GM23338 (cell line): ENCODE measurements around the gene GAREM1. TPM values are rescaled to one million over a fixed set of nuclear protein-coding genes. Genes with fewer than 3 reads are reported as not detected.

Experiments used
- ATAC-seq: fragments of 200-7000 bp; cut with Tn5 transposase; 3 replicates; pipeline ENCODE4 v1.9.1; 2020
- DNase-seq: peaks from one replicate; pipeline ENCODE4 v3.0.0-alpha.2; 2015; ENCODE audit warnings: low spot score
- H2AFZ ChIP-seq: fragments of 200-600 bp; sonication (generic); 2 replicates; pipeline ENCODE4 v1.8.0; 2016; ENCODE audit warnings: antibody characterized with exemption, mild to moderate bottlenecking, moderate library complexity
- H3F3A ChIP-seq: fragments of 200-600 bp; sonication (generic); replicated peaks from 2 replicates; pipeline ENCODE4 v1.8.0; 2017; ENCODE audit warnings: antibody characterized with exemption, mixed run types, low read depth
- H3K27ac ChIP-seq: fragments of 200-600 bp; sonication (generic); 2 replicates; pipeline ENCODE4 v1.6.1; 2016; ENCODE audit warnings: low read depth
- H3K27me3 ChIP-seq: fragments of 200-600 bp; sonication (generic); 2 replicates; pipeline ENCODE4 v1.8.0; 2016; ENCODE audit warnings: mild to moderate bottlenecking, mixed run types, moderate library complexity; ENCODE audit not compliant: insufficient read depth
- H3K36me3 ChIP-seq: fragments of 200-600 bp; sonication (generic); 2 replicates; pipeline ENCODE4 v1.8.0; 2016; ENCODE audit warnings: mild to moderate bottlenecking; ENCODE audit not compliant: insufficient read depth
- H3K4me1 ChIP-seq: fragments of 200-600 bp; sonication (generic); 2 replicates; pipeline ENCODE4 v1.8.0; 2016; ENCODE audit warnings: mild to moderate bottlenecking, moderate library complexity; ENCODE audit not compliant: insufficient read depth
- H3K4me2 ChIP-seq: fragments of 200-600 bp; sonication (generic); 2 replicates; pipeline ENCODE4 v1.7.1; 2017; ENCODE audit warnings: mixed run types
- H3K4me3 ChIP-seq: fragments of 200-600 bp; sonication (generic); 2 replicates; pipeline ENCODE4 v1.6.1; 2016; ENCODE audit warnings: mixed run types
- H3K79me2 ChIP-seq: fragments of 200-600 bp; sonication (generic); replicated peaks from 2 replicates; pipeline ENCODE4 v1.8.0; 2017; ENCODE audit warnings: mild to moderate bottlenecking; ENCODE audit not compliant: insufficient read depth
- H3K9me2 ChIP-seq: fragments of 200-600 bp; sonication (generic); 2 replicates; pipeline ENCODE4 v1.8.0; 2017; ENCODE audit not compliant: insufficient read depth
- H4K20me1 ChIP-seq: fragments of 200-600 bp; sonication (generic); replicated peaks from 2 replicates; pipeline ENCODE4 v1.8.0; 2017; ENCODE audit warnings: mild to moderate bottlenecking; ENCODE audit not compliant: insufficient read depth
- H3K27ac Mint-ChIP-seq: 2 replicates; pipeline ENCODE4 v1.8.0; 2020; ENCODE audit warnings: inconsistent platforms, mild to moderate bottlenecking, moderate library complexity, mixed read lengths
- H3K27me3 Mint-ChIP-seq: 3 replicates; pipeline ENCODE4 v1.8.0; 2022; ENCODE audit warnings: low read depth, mild to moderate bottlenecking, moderate library complexity, mixed read lengths, inconsistent platforms; ENCODE audit not compliant: insufficient read depth, poor library complexity
- H3K36me3 Mint-ChIP-seq: 3 replicates; pipeline ENCODE4 v1.8.0; 2021; ENCODE audit warnings: low read depth, mild to moderate bottlenecking, inconsistent platforms, moderate library complexity, mixed read lengths
- H3K4me1 Mint-ChIP-seq: 3 replicates; pipeline ENCODE4 v1.8.0; 2020; ENCODE audit warnings: mild to moderate bottlenecking, inconsistent platforms, mixed read lengths
- H3K4me3 Mint-ChIP-seq: 3 replicates; pipeline ENCODE4 v1.8.0; 2021; ENCODE audit warnings: moderate library complexity, mild to moderate bottlenecking, inconsistent platforms, mixed read lengths
- H3K9me3 Mint-ChIP-seq: 3 replicates; pipeline ENCODE4 v1.8.0; 2020; ENCODE audit warnings: moderate library complexity, mild to moderate bottlenecking, inconsistent platforms, mixed read lengths
- CREB1 ChIP-seq: fragments of 250-450 bp; sonication (Bioruptor Pico); IDR thresholded peaks from 2 replicates; pipeline ENCODE4 v1.5.0; 2020; ENCODE audit warnings: low read depth, mild to moderate bottlenecking, moderate library complexity
- EZH2 ChIP-seq: fragments of 200-600 bp; sonication (generic); IDR thresholded peaks from one replicate; pipeline ENCODE4 v1.8.0; 2017; ENCODE audit warnings: antibody characterized with exemption, mild to moderate bottlenecking, low read depth; ENCODE audit not compliant: unreplicated experiment
- JUNB ChIP-seq: IDR thresholded peaks from one replicate; pipeline ENCODE4 v1.6.1; 2016; ENCODE audit warnings: antibody characterized with exemption; ENCODE audit not compliant: unreplicated experiment
- NANOG ChIP-seq: IDR thresholded peaks from 2 replicates; pipeline ENCODE4 v1.6.1; 2016; ENCODE audit warnings: antibody characterized with exemption, borderline replicate concordance
- POLR2AphosphoS5 ChIP-seq: IDR thresholded peaks from 2 replicates; pipeline ENCODE4 v1.6.1; 2016; ENCODE audit warnings: antibody characterized with exemption, low read depth
- ZNF331 ChIP-seq: fragments of 250-450 bp; sonication (Bioruptor Pico); IDR thresholded peaks from 2 replicates; pipeline ENCODE4 v1.5.0; 2020; ENCODE audit warnings: low read depth, mild to moderate bottlenecking, moderate library complexity
- polyA plus RNA-seq: library from polyadenylated mRNA; unstranded; fragments of >200 nt; fragmentation: Nextera tagmentation; extraction: Ambion mirVana; gene quantifications from 2 replicates; pipeline ENCODE4 v1.2.1, GENCODE V29; 2016
- total RNA-seq: library from RNA; depleted of rRNA; stranded (reverse); fragments of >200 nt; shearing (Covaris generic); gene quantifications from 2 replicates; pipeline ENCODE4 v1.2.3, GENCODE V29; 2014
- TF ChIP-seq, protein P1 (sequence below), 2 experiments: fragments of 200-600 bp in 1 of 2; sonication (generic) in 1 of 2; conservative IDR thresholded peaks; 2 replicates each; pipeline versions ENCODE4 v1.5.1 to v1.6.1; 2016 to 2017; ENCODE audit warnings: antibody characterized with exemption in 2 of 2, low read depth in 2 of 2, mild to moderate bottlenecking in 2 of 2, moderate library complexity in 1 of 2

The GAREM1 gene
- total and polyA plus RNA-seq, 2 experiments from 2014 or later = 2.7 to 6.0 TPM

DNA sequence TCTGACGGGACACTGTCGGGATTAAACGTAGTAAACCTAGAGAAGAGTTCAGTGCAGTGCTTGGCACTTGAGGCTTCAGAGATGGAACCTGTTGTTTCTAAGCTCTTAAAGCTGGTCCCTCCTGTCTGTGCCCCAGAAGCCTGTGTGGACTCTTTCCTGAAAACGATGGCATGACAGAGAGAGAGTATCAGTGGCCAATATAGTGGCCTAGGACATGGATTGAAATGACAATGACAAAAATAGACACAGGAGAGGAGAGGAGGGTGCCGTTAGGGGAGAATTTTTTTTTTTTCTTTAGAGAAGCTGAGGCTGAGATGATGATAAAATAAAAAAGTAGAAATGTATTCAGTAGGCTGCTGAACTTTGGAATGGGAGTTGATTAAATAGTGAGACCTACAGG, 138.0 kb downstream of the GAREM1 start:
- no peaks in the 10 kb centered on the region for H4K20me1 ChIP-seq
- Mint-ChIP-seq H3K27me3 (no peaks in the 10 kb centered on the region), H3K4me1 (peaks cover 6% of the 10 kb centered on the region; the same call in 2 of the 3 replicates), H3K27ac (no peak overlapping the region), H3K9me3 (no peaks in the 10 kb centered on the region), H3K36me3 (no peaks in the 10 kb centered on the region), H3K4me3 (no peak overlapping the region)
- no peaks in the 10 kb centered on the region for H3K36me3 ChIP-seq
- DNase-seq (no peak), ATAC-seq (no peak)
- no peak overlapping the region for H3K4me2 ChIP-seq
- H3K27me3 ChIP-seq = no peaks in the 10 kb centered on the region
- no peak overlapping the region for H2AFZ ChIP-seq
- H3K4me1 ChIP-seq = peaks cover 10% of the 10 kb centered on the region; the same call in 1 of the 2 replicates
- TF ChIP-seq EZH2 = no peak
- TF ChIP-seq JUNB = no peak
- H3K79me2 ChIP-seq = no peaks in the 10 kb centered on the region
- H3K9me2 ChIP-seq = no peaks in the 10 kb centered on the region
- no peak overlapping the region for H3K27ac ChIP-seq
- no peaks in the 10 kb centered on the region for H3F3A ChIP-seq
- H3K4me3 ChIP-seq = no peak overlapping the region

DNA sequence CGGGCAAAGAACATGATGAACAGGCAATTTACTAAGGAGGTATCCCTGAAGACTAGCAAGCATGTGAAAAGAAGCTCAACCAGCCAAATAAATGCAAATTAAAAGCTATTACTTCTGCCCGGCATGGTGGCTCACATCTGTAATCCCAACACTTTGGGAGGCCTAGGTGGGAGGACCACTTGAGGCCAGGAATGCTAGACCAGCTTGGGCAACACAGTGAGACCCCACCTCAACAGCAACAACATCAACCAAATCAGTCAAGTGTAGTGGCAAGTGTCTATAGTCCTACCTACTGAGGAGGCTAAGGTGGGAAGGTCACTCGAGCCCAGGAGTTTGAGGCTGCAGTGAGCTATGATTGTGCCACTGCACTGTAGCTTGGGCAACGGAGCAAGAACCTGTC, 141.7 kb downstream of the GAREM1 start:
- H3K4me3 Mint-ChIP-seq = no peak overlapping the region
- Histone ChIP-seq H2AFZ (no peak overlapping the region), H3K27me3 (no peaks in the 10 kb centered on the region), H3K4me3 (no peak overlapping the region), H3K4me2 (no peak overlapping the region), H3K9me2 (no peaks in the 10 kb centered on the region), H3K79me2 (no peaks in the 10 kb centered on the region), H3K4me1 (peaks cover 23% of the 10 kb centered on the region), H3F3A (no peaks in the 10 kb centered on the region), H4K20me1 (no peaks in the 10 kb centered on the region), H3K36me3 (no peaks in the 10 kb centered on the region), H3K27ac (no peak overlapping the region)
- ATAC-seq = no peak
- H3K27me3 Mint-ChIP-seq = no peaks in the 10 kb centered on the region
- no peaks in the 10 kb centered on the region for H3K9me3 Mint-ChIP-seq
- peaks cover 22% of the 10 kb centered on the region for H3K4me1 Mint-ChIP-seq
- peak overlapping the region; percentile 19; the same call in 1 of the 2 replicates for H3K27ac Mint-ChIP-seq
- no peak for TF ChIP-seq NANOG
- TF ChIP-seq ZNF331 (CRISPR knock-in tag) = no peak
- TF ChIP-seq, protein P1, sequence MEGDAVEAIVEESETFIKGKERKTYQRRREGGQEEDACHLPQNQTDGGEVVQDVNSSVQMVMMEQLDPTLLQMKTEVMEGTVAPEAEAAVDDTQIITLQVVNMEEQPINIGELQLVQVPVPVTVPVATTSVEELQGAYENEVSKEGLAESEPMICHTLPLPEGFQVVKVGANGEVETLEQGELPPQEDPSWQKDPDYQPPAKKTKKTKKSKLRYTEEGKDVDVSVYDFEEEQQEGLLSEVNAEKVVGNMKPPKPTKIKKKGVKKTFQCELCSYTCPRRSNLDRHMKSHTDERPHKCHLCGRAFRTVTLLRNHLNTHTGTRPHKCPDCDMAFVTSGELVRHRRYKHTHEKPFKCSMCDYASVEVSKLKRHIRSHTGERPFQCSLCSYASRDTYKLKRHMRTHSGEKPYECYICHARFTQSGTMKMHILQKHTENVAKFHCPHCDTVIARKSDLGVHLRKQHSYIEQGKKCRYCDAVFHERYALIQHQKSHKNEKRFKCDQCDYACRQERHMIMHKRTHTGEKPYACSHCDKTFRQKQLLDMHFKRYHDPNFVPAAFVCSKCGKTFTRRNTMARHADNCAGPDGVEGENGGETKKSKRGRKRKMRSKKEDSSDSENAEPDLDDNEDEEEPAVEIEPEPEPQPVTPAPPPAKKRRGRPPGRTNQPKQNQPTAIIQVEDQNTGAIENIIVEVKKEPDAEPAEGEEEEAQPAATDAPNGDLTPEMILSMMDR (conservative IDR thresholded peaks at IDR 0.05; ENCODE audit: low read depth in 2 of 2) = no peak
- no peak for TF ChIP-seq CREB1 (CRISPR knock-in tag)
- no peak for DNase-seq
- no peaks in the 10 kb centered on the region for H3K36me3 Mint-ChIP-seq

DNA sequence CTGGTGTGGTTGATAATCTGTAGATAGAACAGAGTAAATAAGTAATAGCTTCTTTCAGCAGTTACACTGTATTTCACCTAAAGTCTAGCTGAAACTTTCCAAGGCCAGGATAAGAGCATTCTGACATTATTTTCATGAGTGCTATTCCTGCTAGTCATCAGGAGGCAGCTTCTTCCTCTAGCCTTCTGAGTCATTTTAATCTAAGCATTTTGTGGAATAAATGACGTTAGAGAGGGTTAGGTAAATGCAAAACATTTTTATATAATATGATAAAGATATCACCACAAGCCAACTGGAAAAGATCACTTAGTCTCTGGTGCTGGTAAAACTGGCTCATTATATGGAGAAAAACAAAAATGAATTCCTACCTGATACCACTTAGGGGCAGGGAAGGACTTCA, 142.3 kb downstream of the GAREM1 start:
- Mint-ChIP-seq H3K9me3 (no peaks in the 10 kb centered on the region), H3K36me3 (no peaks in the 10 kb centered on the region), H3K4me3 (no peak overlapping the region), H3K27ac (peak overlapping the region; percentile 19; the same call in 1 of the 2 replicates), H3K27me3 (no peaks in the 10 kb centered on the region), H3K4me1 (peaks cover 22% of the 10 kb centered on the region)
- no peak for DNase-seq
- Histone ChIP-seq H3K4me1 (peaks cover 23% of the 10 kb centered on the region), H3K27me3 (no peaks in the 10 kb centered on the region), H3K4me2 (no peak overlapping the region), H3K27ac (no peak overlapping the region), H3K9me2 (no peaks in the 10 kb centered on the region), H4K20me1 (no peaks in the 10 kb centered on the region), H3K4me3 (no peak overlapping the region), H3K79me2 (no peaks in the 10 kb centered on the region), H2AFZ (no peak overlapping the region), H3K36me3 (no peaks in the 10 kb centered on the region), H3F3A (no peaks in the 10 kb centered on the region)
- ATAC-seq = no peak
- TF ChIP-seq CREB1 (CRISPR knock-in tag) (no peak), POLR2AphosphoS5 (no peak), NANOG (no peak)
- TF ChIP-seq, protein P1 (conservative IDR thresholded peaks at IDR 0.05; ENCODE audit: low read depth in 2 of 2) = no peak
